ENCODE results near the gene ESRRG.

The ESRRG gene

GRCh38 chr1:216723274-216723780 is at the start of gene ESRRG:
ESRRG (minus strand) TSS chr1:216723429; CDS start chr1:216723299, 130 bp downstream.
- H3K36me3 Mint-ChIP-seq (ENCODE audit: insufficient read depth), result no peaks in the 10 kb centered on the region
- H3K4me3 Mint-ChIP-seq, result no peak within 1 kb of the TSS
- H3K27me3 Mint-ChIP-seq, result no peaks in the 10 kb centered on the region
- DNase-seq (ENCODE audit: low spot score in 2 of 2) (no peak), ATAC-seq (replicated peaks; ENCODE audit: extremely low read depth, poor library complexity, severe bottlenecking) (no peak)
- H3K27ac Mint-ChIP-seq (ENCODE audit: low read depth), result no peak within 1 kb of the TSS
- no peaks in the 10 kb centered on the region for H3K4me1 Mint-ChIP-seq
- H3K9me3 Mint-ChIP-seq, result peaks cover 11% of the 10 kb centered on the region

DNA sequence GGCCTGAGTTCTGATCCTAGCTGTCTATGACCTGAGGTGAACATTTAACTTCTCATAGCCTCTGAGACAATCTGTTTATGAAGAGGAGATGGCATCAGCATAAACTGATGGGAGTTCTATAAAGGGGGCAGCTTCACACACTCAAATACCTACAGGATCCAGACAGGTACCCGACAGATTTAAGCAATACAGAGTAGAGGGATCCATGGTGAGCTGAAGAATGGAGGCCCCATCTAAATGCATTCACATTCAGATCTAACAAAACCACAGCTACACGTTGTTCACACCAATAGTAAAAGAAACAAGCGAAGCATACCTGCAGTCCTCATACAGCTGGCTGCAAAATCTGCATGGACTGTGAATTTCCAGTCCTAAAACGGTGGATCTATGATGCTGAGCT is 48.7 kb upstream of the ESRRG start:
- Mint-ChIP-seq H3K27me3 (no peaks in the 10 kb centered on the region), H3K4me3 (no peak overlapping the region), H3K36me3 (ENCODE audit: insufficient read depth) (no peaks in the 10 kb centered on the region), H3K27ac (ENCODE audit: low read depth) (no peak overlapping the region), H3K4me1 (no peaks in the 10 kb centered on the region), H3K9me3 (peaks cover 29% of the 10 kb centered on the region)
- DNase-seq (ENCODE audit: low spot score in 2 of 2) (no peak), ATAC-seq (replicated peaks; ENCODE audit: extremely low read depth, poor library complexity, severe bottlenecking) (no peak)

DNA sequence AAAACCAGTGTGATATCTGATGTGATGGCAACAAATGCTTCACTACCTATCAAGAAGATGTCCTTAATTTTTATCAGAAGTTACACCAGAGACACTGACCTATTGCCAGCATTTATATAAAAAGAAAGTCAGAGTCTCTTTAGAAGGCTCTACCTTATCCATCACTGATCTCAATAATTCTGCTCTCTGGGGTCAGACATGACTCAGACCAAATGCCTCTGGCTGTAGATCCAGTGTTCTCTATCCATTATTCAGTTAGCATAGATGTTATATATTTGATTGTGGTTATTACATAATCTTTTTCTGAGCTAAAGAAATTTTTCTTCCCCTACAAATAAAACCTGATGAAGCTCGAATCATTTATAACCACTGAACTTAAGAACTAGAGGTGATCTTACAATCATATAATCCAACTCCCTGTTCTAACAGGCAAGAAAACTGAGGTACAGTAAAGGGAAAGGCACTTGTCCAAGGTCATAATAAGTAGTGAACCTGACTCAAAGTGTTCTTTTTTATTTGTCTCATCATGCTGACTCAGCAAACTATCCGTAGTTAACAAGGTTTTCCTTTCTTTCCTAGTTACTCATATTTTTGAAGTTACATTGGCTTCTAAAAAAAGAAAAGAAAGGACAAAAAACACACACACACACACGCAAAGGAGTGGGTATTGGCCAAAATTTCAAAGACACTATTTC is 43.6 kb upstream of the ESRRG start:
- Mint-ChIP-seq H3K27ac (ENCODE audit: low read depth) (no peak overlapping the region), H3K27me3 (no peaks in the 10 kb centered on the region), H3K4me3 (no peak overlapping the region), H3K4me1 (no peaks in the 10 kb centered on the region), H3K9me3 (peaks cover 21% of the 10 kb centered on the region), H3K36me3 (ENCODE audit: insufficient read depth) (no peaks in the 10 kb centered on the region)
- DNase-seq (ENCODE audit: low spot score in 2 of 2) (no peak), ATAC-seq (replicated peaks; ENCODE audit: extremely low read depth, poor library complexity, severe bottlenecking) (no peak)

GRCh38 chr1:216765346-216766300 is 42.4 kb upstream of the ESRRG start:
- Mint-ChIP-seq H3K4me1 (no peaks in the 10 kb centered on the region), H3K36me3 (ENCODE audit: insufficient read depth) (no peaks in the 10 kb centered on the region), H3K27me3 (no peaks in the 10 kb centered on the region), H3K9me3 (peaks cover 18% of the 10 kb centered on the region), H3K27ac (ENCODE audit: low read depth) (no peak overlapping the region), H3K4me3 (no peak overlapping the region)
- no peak for ATAC-seq (replicated peaks; ENCODE audit: extremely low read depth, poor library complexity, severe bottlenecking)
- no peak for DNase-seq (ENCODE audit: low spot score in 2 of 2)

DNA sequence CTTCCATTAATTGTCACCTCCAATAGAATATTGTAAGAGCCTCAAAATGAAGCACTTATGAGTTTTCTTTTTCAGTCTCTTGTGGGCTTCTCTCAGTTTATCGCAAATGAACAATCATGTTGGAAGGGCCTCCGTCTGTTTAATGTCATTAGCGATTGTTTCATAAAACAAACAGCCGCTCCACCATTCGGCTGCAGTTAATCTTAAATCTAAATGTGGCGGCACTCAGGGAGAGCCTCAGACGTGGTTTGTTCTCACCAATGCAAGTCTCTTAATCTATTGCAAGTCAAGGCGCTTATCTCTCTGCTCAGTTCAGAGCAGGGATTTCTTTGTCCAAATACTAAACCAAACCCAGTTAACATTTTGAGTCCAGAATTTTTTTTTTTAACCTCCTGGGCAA is 34.9 kb upstream of the ESRRG start:
- peaks cover 9% of the 10 kb centered on the region for H3K9me3 Mint-ChIP-seq
- no peak overlapping the region for H3K4me3 Mint-ChIP-seq
- DNase-seq (ENCODE audit: low spot score in 2 of 2) (no peak), ATAC-seq (replicated peaks; ENCODE audit: extremely low read depth, poor library complexity, severe bottlenecking) (no peak)
- no peak overlapping the region for H3K27ac Mint-ChIP-seq (ENCODE audit: low read depth)
- H3K36me3 Mint-ChIP-seq (ENCODE audit: insufficient read depth), result no peaks in the 10 kb centered on the region
- H3K27me3 Mint-ChIP-seq, result no peaks in the 10 kb centered on the region
- no peaks in the 10 kb centered on the region for H3K4me1 Mint-ChIP-seq

DNA sequence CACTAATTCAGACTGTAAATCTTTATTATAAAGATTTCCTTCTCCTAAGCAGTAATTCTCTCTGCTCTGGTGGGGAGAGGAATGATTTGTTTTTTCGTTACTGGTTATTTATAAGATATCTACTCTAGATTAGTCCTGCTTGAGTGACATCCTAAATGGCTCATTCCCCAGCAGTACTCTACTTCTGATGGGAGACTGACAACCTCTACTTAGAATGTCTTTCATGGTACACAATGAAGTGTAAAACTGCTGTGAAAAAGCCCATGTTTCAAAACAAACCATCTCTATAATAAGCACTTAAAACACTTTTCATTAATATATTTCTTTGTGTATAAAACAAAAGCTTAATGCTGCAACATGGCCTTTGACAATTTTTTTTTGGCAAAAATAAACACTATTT is 33.9 kb upstream of the ESRRG start:
- Mint-ChIP-seq H3K27me3 (no peaks in the 10 kb centered on the region), H3K4me1 (no peaks in the 10 kb centered on the region), H3K9me3 (peaks cover 9% of the 10 kb centered on the region), H3K4me3 (no peak overlapping the region), H3K27ac (ENCODE audit: low read depth) (no peak overlapping the region), H3K36me3 (ENCODE audit: insufficient read depth) (no peaks in the 10 kb centered on the region)
- ATAC-seq (replicated peaks; ENCODE audit: extremely low read depth, poor library complexity, severe bottlenecking) (no peak), DNase-seq (ENCODE audit: low spot score in 2 of 2) (no peak)

DNA sequence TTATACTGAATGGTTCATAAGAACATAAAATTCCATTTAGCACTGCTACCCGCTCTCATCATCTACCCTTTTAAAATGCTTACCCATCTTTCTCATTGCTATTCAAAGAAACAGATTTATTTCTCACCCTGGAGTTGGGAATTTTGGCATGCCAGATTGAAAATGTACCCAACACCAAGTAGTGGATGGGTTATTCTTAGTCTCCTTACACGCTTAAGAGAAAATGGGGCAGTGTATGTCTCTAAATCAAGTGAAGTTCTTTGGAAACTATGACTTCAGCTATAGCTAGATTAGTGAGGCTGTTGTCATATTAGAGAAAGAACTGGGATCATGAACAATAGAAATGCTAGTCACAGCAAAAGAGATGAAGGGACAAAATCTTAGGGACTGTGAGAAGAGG is 27.7 kb upstream of the ESRRG start:
- ATAC-seq (replicated peaks; ENCODE audit: extremely low read depth, poor library complexity, severe bottlenecking) (no peak), DNase-seq (ENCODE audit: low spot score in 2 of 2) (no peak)
- H3K9me3 Mint-ChIP-seq, result peaks cover 9% of the 10 kb centered on the region
- no peaks in the 10 kb centered on the region for H3K4me1 Mint-ChIP-seq
- no peak overlapping the region for H3K4me3 Mint-ChIP-seq
- H3K36me3 Mint-ChIP-seq (ENCODE audit: insufficient read depth), result no peaks in the 10 kb centered on the region
- no peak overlapping the region for H3K27ac Mint-ChIP-seq (ENCODE audit: low read depth)
- no peaks in the 10 kb centered on the region for H3K27me3 Mint-ChIP-seq

DNA sequence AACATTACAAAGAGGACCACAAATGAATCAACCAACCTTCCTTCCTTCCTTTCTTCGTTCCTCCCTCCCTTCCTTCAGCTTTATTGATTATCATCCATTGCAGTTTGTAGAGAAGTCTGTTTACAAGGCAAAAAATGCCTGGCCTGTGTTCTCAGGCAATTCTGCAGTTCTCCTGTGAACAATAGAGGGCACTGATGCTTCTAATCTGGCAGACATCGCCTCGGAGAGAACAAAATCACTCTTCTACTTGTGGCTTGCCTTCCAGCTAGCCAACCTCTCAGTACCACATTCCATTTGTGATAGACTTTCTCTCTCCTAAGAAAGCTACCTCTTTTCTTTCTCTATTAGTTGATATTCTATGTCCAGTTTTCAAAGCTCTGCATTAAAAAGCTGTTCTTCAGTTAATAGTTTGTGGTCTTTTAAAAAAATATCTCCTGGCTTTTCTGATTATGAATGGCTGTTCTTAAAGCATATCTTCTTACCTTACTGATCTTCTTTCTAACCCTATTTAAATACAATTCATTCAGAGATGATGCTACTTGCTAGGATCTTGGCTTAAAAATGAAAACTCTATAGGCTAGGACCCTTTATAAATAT is 26.9 kb upstream of the ESRRG start:
- H3K4me3 Mint-ChIP-seq, result no peak overlapping the region
- DNase-seq (ENCODE audit: low spot score in 2 of 2) (no peak), ATAC-seq (replicated peaks; ENCODE audit: extremely low read depth, poor library complexity, severe bottlenecking) (no peak)
- peaks cover 12% of the 10 kb centered on the region for H3K9me3 Mint-ChIP-seq
- no peaks in the 10 kb centered on the region for H3K4me1 Mint-ChIP-seq
- H3K27ac Mint-ChIP-seq (ENCODE audit: low read depth), result no peak overlapping the region
- no peaks in the 10 kb centered on the region for H3K27me3 Mint-ChIP-seq
- H3K36me3 Mint-ChIP-seq (ENCODE audit: insufficient read depth), result no peaks in the 10 kb centered on the region

DNA sequence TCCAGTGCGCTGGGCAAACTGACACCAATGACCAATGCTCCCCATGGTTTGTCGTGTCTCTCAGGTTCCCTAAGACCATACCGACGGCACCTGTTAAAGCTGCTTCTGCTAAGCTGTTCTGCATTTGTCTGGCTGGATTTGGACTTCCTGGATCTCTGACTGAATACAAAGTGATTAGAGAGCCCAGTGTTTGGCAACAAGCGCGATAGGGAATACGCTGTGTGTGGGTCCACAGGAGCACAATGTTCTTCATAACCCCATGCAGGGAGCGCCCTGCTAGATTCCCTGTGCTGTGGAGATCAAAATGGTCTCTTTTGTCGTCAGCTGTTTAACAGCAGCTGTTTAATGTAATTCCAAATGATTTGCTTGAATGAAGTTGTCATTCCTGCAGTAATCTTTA is 26.0 kb upstream of the ESRRG start:
- Mint-ChIP-seq H3K36me3 (ENCODE audit: insufficient read depth) (no peaks in the 10 kb centered on the region), H3K4me3 (no peak overlapping the region), H3K9me3 (peaks cover 13% of the 10 kb centered on the region), H3K27me3 (no peaks in the 10 kb centered on the region), H3K27ac (ENCODE audit: low read depth) (no peak overlapping the region), H3K4me1 (no peaks in the 10 kb centered on the region)
- no peak for ATAC-seq (replicated peaks; ENCODE audit: extremely low read depth, poor library complexity, severe bottlenecking)
- DNase-seq (ENCODE audit: low spot score in 2 of 2), result no peak

DNA sequence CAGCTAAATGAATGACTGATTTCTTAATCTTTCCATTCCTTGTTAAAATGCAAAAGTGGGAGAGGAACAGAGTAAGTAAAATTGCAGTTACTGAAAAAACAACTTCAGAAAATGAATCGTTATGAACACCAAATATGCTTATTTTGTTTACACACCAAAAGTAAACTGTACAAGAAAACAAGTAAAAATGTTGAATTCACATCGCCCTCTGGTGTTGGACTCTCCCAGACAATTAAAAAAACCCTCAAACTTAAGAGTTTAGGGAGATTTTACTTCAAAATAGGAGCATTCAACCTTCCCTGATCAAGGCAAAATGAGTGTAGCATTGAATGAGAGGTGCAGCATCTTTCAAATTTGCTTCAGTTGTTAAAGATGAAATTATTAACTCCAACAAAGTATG is 19.4 kb upstream of the ESRRG start:
- ATAC-seq (replicated peaks; ENCODE audit: extremely low read depth, poor library complexity, severe bottlenecking), result no peak
- Mint-ChIP-seq H3K9me3 (peaks cover 29% of the 10 kb centered on the region), H3K27ac (ENCODE audit: low read depth) (no peak overlapping the region), H3K4me3 (no peak overlapping the region), H3K4me1 (no peaks in the 10 kb centered on the region), H3K36me3 (ENCODE audit: insufficient read depth) (no peaks in the 10 kb centered on the region), H3K27me3 (no peaks in the 10 kb centered on the region)
- no peak for DNase-seq (ENCODE audit: low spot score in 2 of 2)

DNA sequence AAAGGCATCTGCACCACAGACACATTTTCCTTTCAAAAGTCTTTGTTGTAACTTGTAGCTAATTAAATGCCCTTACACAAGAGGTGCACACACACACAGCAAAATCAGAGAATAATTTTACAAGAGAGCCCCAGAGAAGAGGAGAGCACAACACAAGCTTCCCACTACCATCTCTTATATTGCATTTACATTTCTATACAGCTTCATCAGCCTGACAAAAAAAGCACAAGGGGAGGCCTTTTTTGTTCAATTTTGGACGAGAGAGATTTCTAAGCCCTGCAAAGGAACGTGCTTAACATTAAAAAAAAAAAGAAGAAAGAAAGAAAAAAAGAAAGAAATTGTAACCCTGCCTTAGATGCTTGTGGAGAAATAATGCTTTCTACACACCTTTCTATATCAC is 17.1 kb upstream of the ESRRG start:
- ATAC-seq (replicated peaks; ENCODE audit: extremely low read depth, poor library complexity, severe bottlenecking) (no peak), DNase-seq (ENCODE audit: low spot score in 2 of 2) (no peak)
- H3K9me3 Mint-ChIP-seq, result peaks cover 28% of the 10 kb centered on the region
- no peaks in the 10 kb centered on the region for H3K4me1 Mint-ChIP-seq
- no peak overlapping the region for H3K4me3 Mint-ChIP-seq
- H3K27me3 Mint-ChIP-seq, result no peaks in the 10 kb centered on the region
- H3K27ac Mint-ChIP-seq (ENCODE audit: low read depth), result no peak overlapping the region
- H3K36me3 Mint-ChIP-seq (ENCODE audit: insufficient read depth), result no peaks in the 10 kb centered on the region

DNA sequence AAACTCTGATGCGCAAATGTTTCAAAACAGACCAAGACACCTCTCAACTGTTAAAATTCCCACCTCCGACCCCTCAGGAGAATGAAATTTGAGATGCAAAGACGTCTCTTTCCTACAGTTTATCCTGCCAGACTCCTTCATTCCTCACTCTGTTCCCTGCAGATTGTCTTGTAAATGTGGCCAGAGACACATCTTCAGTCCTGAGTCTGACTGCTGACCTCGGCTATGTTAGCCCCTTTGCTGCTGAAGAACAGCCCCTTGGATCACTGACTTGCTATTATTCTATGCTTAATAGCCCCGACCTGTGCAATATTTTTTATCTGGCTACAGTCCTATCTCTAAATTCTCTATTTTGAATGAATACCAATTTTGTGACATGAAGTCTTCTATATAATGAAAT is 16.6 kb upstream of the ESRRG start:
- H3K36me3 Mint-ChIP-seq (ENCODE audit: insufficient read depth), result no peaks in the 10 kb centered on the region
- no peak for ATAC-seq (replicated peaks; ENCODE audit: extremely low read depth, poor library complexity, severe bottlenecking)

More for the DNA sequence above, 16.6 kb upstream of the ESRRG start:
- Mint-ChIP-seq H3K4me3 (no peak overlapping the region), H3K27me3 (no peaks in the 10 kb centered on the region), H3K9me3 (peaks cover 23% of the 10 kb centered on the region), H3K4me1 (no peaks in the 10 kb centered on the region), H3K27ac (ENCODE audit: low read depth) (no peak overlapping the region)
- no peak for DNase-seq (ENCODE audit: low spot score in 2 of 2)

Data from central memory CD8-positive, alpha-beta T cell (primary cell).